SK-N-SH treated with all-trans-retinoic acid at 6 μM for 48 hours (cell line): ENCODE data around the gene OR5L2.

Experiments used
- ATAC-seq: fragments of 200-7000 bp; cut with Tn5 transposase; 3 replicates; pipeline ENCODE4 v1.9.1; 2020; ENCODE audit warnings: mild to moderate bottlenecking, moderate library complexity
- ARNTL ChIP-seq: fragments of 450-650 bp; formaldehyde crosslinking; IDR thresholded peaks from 2 replicates; pipeline ENCODE4 v1.5.0; 2020; ENCODE audit warnings: low read depth, mild to moderate bottlenecking, moderate library complexity, borderline replicate concordance
- BACH2 ChIP-seq: fragments of 250-450 bp; sonication (Bioruptor Pico); IDR thresholded peaks from 2 replicates; pipeline ENCODE4 v1.9.0; 2021; ENCODE audit warnings: mild to moderate bottlenecking, borderline replicate concordance
- CREB5 ChIP-seq: fragments of 250-450 bp; sonication (Bioruptor Pico); IDR thresholded peaks from 2 replicates; pipeline ENCODE4 v1.5.1; 2020; ENCODE audit warnings: low read depth, mild to moderate bottlenecking, moderate library complexity
- CSDC2 ChIP-seq: fragments of 250-450 bp; sonication (Bioruptor Pico); IDR thresholded peaks from 2 replicates; pipeline ENCODE4 v1.5.0; 2020; ENCODE audit warnings: mild to moderate bottlenecking, moderate library complexity
- CSRNP3 ChIP-seq: fragments of 250-450 bp; sonication (Bioruptor Pico); IDR thresholded peaks from 2 replicates; pipeline ENCODE4 v1.5.1; 2021; ENCODE audit warnings: mild to moderate bottlenecking, moderate library complexity
- ESRRG ChIP-seq: fragments of 250-450 bp; sonication (Bioruptor Pico); IDR thresholded peaks from 2 replicates; pipeline ENCODE4 v1.6.1; 2021; ENCODE audit warnings: mild to moderate bottlenecking
- GLIS3 ChIP-seq: fragments of 250-450 bp; sonication (Bioruptor Pico); IDR thresholded peaks from 2 replicates; pipeline ENCODE4 v1.5.0; 2020; ENCODE audit warnings: mild to moderate bottlenecking, moderate library complexity
- ISL1 ChIP-seq: fragments of 250-450 bp; sonication (Bioruptor Pico); IDR thresholded peaks from 2 replicates; pipeline ENCODE4 v2.1.2; 2022; ENCODE audit warnings: mild to moderate bottlenecking, moderate library complexity
- OSR1 ChIP-seq: fragments of 250-450 bp; sonication (Bioruptor Pico); IDR thresholded peaks from 2 replicates; pipeline ENCODE4 v1.8.0; 2022; ENCODE audit warnings: moderate library complexity, mild to moderate bottlenecking, inconsistent platforms
- PATZ1 ChIP-seq: fragments of 250-450 bp; sonication (Bioruptor Pico); IDR thresholded peaks from 2 replicates; pipeline ENCODE4 v1.8.0; 2020; ENCODE audit warnings: mild to moderate bottlenecking, moderate library complexity, borderline replicate concordance
- POU6F1 ChIP-seq: fragments of 250-450 bp; sonication (Bioruptor Pico); IDR thresholded peaks from 2 replicates; pipeline ENCODE4 v1.8.0; 2021; ENCODE audit warnings: low read depth, mild to moderate bottlenecking, moderate library complexity, borderline replicate concordance
- RARB ChIP-seq: fragments of 250-450 bp; sonication (Bioruptor Pico); IDR thresholded peaks from 2 replicates; pipeline ENCODE4 v1.8.0; 2021; ENCODE audit warnings: mild to moderate bottlenecking, moderate library complexity
- SNAI2 ChIP-seq: fragments of 250-450 bp; sonication (Bioruptor Pico); IDR thresholded peaks from 2 replicates; pipeline ENCODE4 v1.5.0; 2020; ENCODE audit warnings: mild to moderate bottlenecking, moderate library complexity
- TCF4 ChIP-seq: fragments of 250-450 bp; sonication (Bioruptor Pico); IDR thresholded peaks from 2 replicates; pipeline ENCODE4 v1.8.0; 2021; ENCODE audit warnings: mild to moderate bottlenecking, moderate library complexity, borderline replicate concordance
- TOX ChIP-seq: fragments of 250-450 bp; sonication (Bioruptor Pico); IDR thresholded peaks from 2 replicates; pipeline ENCODE4 v1.8.0; 2021; ENCODE audit warnings: mild to moderate bottlenecking, moderate library complexity, borderline replicate concordance
- TSHZ2 ChIP-seq: fragments of 250-450 bp; sonication (Bioruptor Pico); IDR thresholded peaks from 2 replicates; pipeline ENCODE4 v1.5.0; 2020; ENCODE audit warnings: mild to moderate bottlenecking, moderate library complexity
- ZC3H10 ChIP-seq: fragments of 250-450 bp; sonication (Bioruptor Pico); IDR thresholded peaks from 2 replicates; pipeline ENCODE4 v1.5.1; 2021; ENCODE audit warnings: mild to moderate bottlenecking, moderate library complexity
- ZFP3 ChIP-seq: fragments of 250-450 bp; sonication (Bioruptor Pico); IDR thresholded peaks from 2 replicates; pipeline ENCODE4 v1.5.0; 2020; ENCODE audit warnings: mild to moderate bottlenecking, moderate library complexity
- ZFP30 ChIP-seq: fragments of 450-650 bp; formaldehyde crosslinking; IDR thresholded peaks from 2 replicates; pipeline ENCODE4 v1.5.0; 2022; ENCODE audit warnings: mild to moderate bottlenecking, moderate library complexity
- ZNF565 ChIP-seq: fragments of 450-650 bp; formaldehyde crosslinking; conservative IDR thresholded peaks from 2 replicates; pipeline ENCODE4 v1.5.0; 2020; ENCODE audit warnings: low read depth, mild to moderate bottlenecking, moderate library complexity
- ZNF70 ChIP-seq: fragments of 450-650 bp; formaldehyde crosslinking; IDR thresholded peaks from 2 replicates; pipeline ENCODE4 v1.5.0; 2020; ENCODE audit warnings: mild to moderate bottlenecking, moderate library complexity
- ZNF8 ChIP-seq: fragments of 450-650 bp; formaldehyde crosslinking; IDR thresholded peaks from 2 replicates; pipeline ENCODE4 v1.5.0; 2020; ENCODE audit warnings: mild to moderate bottlenecking, moderate library complexity

The OR5L2 gene

GRCh38 chr11:55795256-55795655 is 31.8 kb upstream of the OR5L2 start, which contains the start of gene OR5D14:
Gene OR5D14, plus strand, starts transcription at chr11:55795556. Its CDS starts 0 bp downstream, at chr11:55795556.
- no peak for ATAC-seq
- no peak for TF ChIP-seq ARNTL (CRISPR knock-in tag)
- no peak for TF ChIP-seq ZNF70
- TF ChIP-seq BACH2 (CRISPR knock-in tag), result no peak
- TF ChIP-seq TSHZ2 (CRISPR knock-in tag), result no peak
- TF ChIP-seq TCF4 (CRISPR knock-in tag), result no peak
- TF ChIP-seq ZNF565 (CRISPR knock-in tag), result no peak
- TF ChIP-seq PATZ1 (CRISPR knock-in tag), result no peak
- TF ChIP-seq CREB5 (CRISPR knock-in tag), result no peak
- no peak for TF ChIP-seq ESRRG (CRISPR knock-in tag)
- TF ChIP-seq CSRNP3 (CRISPR knock-in tag), result no peak
- no peak for TF ChIP-seq POU6F1
- no peak for TF ChIP-seq TOX
- TF ChIP-seq SNAI2 (CRISPR knock-in tag), result no peak
- TF ChIP-seq ZFP3, result no peak
- TF ChIP-seq GLIS3 (CRISPR knock-in tag), result no peak
- TF ChIP-seq ZNF8 (CRISPR knock-in tag), result no peak
- no peak for TF ChIP-seq RARB (CRISPR knock-in tag)
- no peak for TF ChIP-seq CSDC2 (CRISPR knock-in tag)
- TF ChIP-seq ZC3H10 (CRISPR knock-in tag), result no peak

- TF ChIP-seq GLIS3 (CRISPR knock-in tag), result no peak
- no peak for TF ChIP-seq ZFP30 (CRISPR knock-in tag)
- no peak for ATAC-seq
Measured at GRCh38 chr11:55806248-55806647, 20.8 kb upstream of the OR5L2 start.

GRCh38 chr11:55811067-55811466 is 16.0 kb upstream of the OR5L2 start, which contains the start of gene OR5L1:
Gene OR5L1, plus strand, starts transcription at chr11:55811367. Its CDS starts 100 bp downstream, at chr11:55811467.
- TF ChIP-seq TOX (no peak), ZNF70 (no peak), ISL1 (CRISPR knock-in tag) (no peak), ARNTL (CRISPR knock-in tag) (no peak), ESRRG (CRISPR knock-in tag) (no peak), SNAI2 (CRISPR knock-in tag) (no peak), OSR1 (no peak)
- ATAC-seq, result no peak
